ENCODE data around the gene IL17A.

GRCh38 chr6:52138284-52138683 lies 47.9 kb upstream of the IL17A start:
- TF ChIP-seq CTCF (IDR thresholded peaks at IDR 0.05; ENCODE audit: extremely low read depth in 1 of 2, insufficient read depth in 1 of 2, low read depth in 1 of 2, low read length in 2 of 2), result no peak
- TF ChIP-seq POLR2AphosphoS5 (IDR thresholded peaks at IDR 0.05; ENCODE audit: insufficient read depth, low read depth, low read length), result no peak
- no peak for TF ChIP-seq POLR2A (IDR thresholded peaks at IDR 0.05; ENCODE audit: low read depth, low read length)
- no peak for TF ChIP-seq FOS (IDR thresholded peaks at IDR 0.05; ENCODE audit: borderline replicate concordance, insufficient read depth, low read length)
- no peak for TF ChIP-seq MAX (IDR thresholded peaks at IDR 0.05; ENCODE audit: insufficient read depth, insufficient read length)

Measured in endothelial cell of umbilical vein (primary cell).